K562 (cell line): ENCODE measurements around the gene FAM83E. TPM values are rescaled to one million over a fixed set of nuclear protein-coding genes. Genes with fewer than 3 reads are reported as not detected.
A peak's percentile ranks its signal among the peaks of the same experiment; 100 is the strongest.

Experiments
- ADNP ChIP-seq: fragments of 200-800 bp; sonication (Bioruptor generic); IDR thresholded peaks from 2 replicates; pipeline ENCODE4 v1.6.1; 2016; ENCODE audit warnings: missing genetic modification characterization, missing compliant biosample characterization
- C11orf30 ChIP-seq: fragments of 450-650 bp; IDR thresholded peaks from 2 replicates; pipeline ENCODE4 v1.6.1; 2016; ENCODE audit warnings: low read depth, mild to moderate bottlenecking
- CBFA2T3 ChIP-seq: fragments of 450-650 bp; IDR thresholded peaks from 2 replicates; pipeline ENCODE4 v1.6.1; 2017
- CEBPB ChIP-seq: fragments of 450-650 bp; IDR thresholded peaks from 2 replicates; pipeline ENCODE4 v1.6.1; 2016; ENCODE audit warnings: missing genetic modification characterization, missing compliant biosample characterization
- HEY1 ChIP-seq: fragments of 250-450 bp; sonication (Bioruptor Pico); IDR thresholded peaks from 2 replicates; pipeline ENCODE4 v1.5.0; 2020; ENCODE audit warnings: mild to moderate bottlenecking, moderate library complexity, borderline replicate concordance
- KDM1A ChIP-seq, 2 experiments: fragments of 450-650 bp; IDR thresholded peaks; 2 replicates each; pipeline ENCODE4 v1.6.1; 2016; ENCODE audit warnings: mild to moderate bottlenecking in 2 of 2
- KLF6 ChIP-seq: fragments of 250-450 bp; sonication (Bioruptor Pico); IDR thresholded peaks from 2 replicates; pipeline ENCODE4 v1.4.0; 2020; ENCODE audit warnings: mild to moderate bottlenecking, moderate library complexity, borderline replicate concordance
- LARP7 ChIP-seq: fragments of 450-650 bp; IDR thresholded peaks from 2 replicates; pipeline ENCODE4 v1.6.1; 2016
- NFIC ChIP-seq: fragments of 450-650 bp; IDR thresholded peaks from 2 replicates; pipeline ENCODE4 v1.6.1; 2017; ENCODE audit warnings: mild to moderate bottlenecking, inconsistent platforms
- NFRKB ChIP-seq: fragments of 450-650 bp; IDR thresholded peaks from 2 replicates; pipeline ENCODE4 v1.6.1; 2016; ENCODE audit warnings: low read depth
- PTBP1 ChIP-seq: fragments of 200-400 bp; formaldehyde crosslinking; IDR thresholded peaks from 2 replicates; pipeline ENCODE4 v1.6.1; 2017; ENCODE audit warnings: low read depth, low read length
- PTRF ChIP-seq: fragments of 450-650 bp; IDR thresholded peaks from 2 replicates; pipeline ENCODE4 v1.6.1; 2016; ENCODE audit warnings: mild to moderate bottlenecking, missing genetic modification characterization, missing compliant biosample characterization
- THRAP3 ChIP-seq: fragments of 450-650 bp; IDR thresholded peaks from 2 replicates; pipeline ENCODE4 v1.6.1; 2016; ENCODE audit warnings: mild to moderate bottlenecking, inconsistent platforms, borderline replicate concordance
- TOE1 ChIP-seq, 2 experiments: fragments of 450-650 bp in 1 of 2; sonication (generic) in 1 of 2; formaldehyde crosslinking in 1 of 2; IDR thresholded peaks; 2 replicates each; pipeline versions ENCODE4 v1.7.1 to v1.8.0; 2016 to 2022; ENCODE audit warnings: borderline replicate concordance in 2 of 2, mild to moderate bottlenecking in 2 of 2, antibody characterized with exemption in 1 of 2, inconsistent platforms in 1 of 2, low read depth in 1 of 2, missing genetic modification reagents in 1 of 2, moderate library complexity in 1 of 2
- ZNF830 ChIP-seq: fragments of 250-450 bp; sonication (Bioruptor Pico); IDR thresholded peaks from 2 replicates; pipeline ENCODE4 v1.5.0; 2021; ENCODE audit warnings: mild to moderate bottlenecking
- polyA plus RNA-seq, 8 experiments: library from polyadenylated mRNA; depleted of rRNA in 4 of 8; stranded (reverse) in 5 of 8; unstranded in 3 of 8; fragments of >200 nt; fragmentation: Nextera tagmentation in 2 of 8; fragmentation: Illumina TruSeq in 1 of 8; extraction: Ambion mirVana in 2 of 8; extraction: Trizol in 1 of 8; gene quantifications; 2 replicates each; pipeline versions ENCODE4 v1.2.1 to v1.2.3, GENCODE V29; 2011 to 2014; ENCODE audit warnings: inconsistent platforms in 1 of 8, missing spikeins in 1 of 8
- total RNA-seq, 7 experiments: library from RNA; depleted of rRNA in 6 of 7; stranded (reverse); fragments of >200 nt in 6 of 7; fragmentation: Illumina TruSeq in 2 of 7; extraction: Trizol in 2 of 7; gene quantifications; 2 replicates each; pipeline versions ENCODE4 v1.2.1 to v1.2.3, GENCODE V29; 2011 to 2021; ENCODE audit warnings: low replicate concordance in 1 of 7
- TF ChIP-seq, protein P1 (sequence below): fragments of 450-650 bp; IDR thresholded peaks from 2 replicates; pipeline ENCODE4 v1.6.1; 2016; ENCODE audit warnings: borderline replicate concordance
- TF ChIP-seq, protein P2 (sequence below): fragments of 450-650 bp; IDR thresholded peaks from 2 replicates; pipeline ENCODE4 v1.6.1; 2018; ENCODE audit not compliant: partially characterized antibody
- TF ChIP-seq, protein P3 (sequence below): fragments of 450-650 bp; formaldehyde crosslinking; IDR thresholded peaks from 2 replicates; pipeline ENCODE4 v1.4.0; 2022; ENCODE audit warnings: mild to moderate bottlenecking, moderate library complexity
- TF ChIP-seq, protein P4 (sequence below): fragments of 250-450 bp; sonication (Bioruptor Pico); IDR thresholded peaks from 2 replicates; pipeline ENCODE4 v1.9.0; 2021; ENCODE audit warnings: mild to moderate bottlenecking

FAM83E gene
- total and polyA plus RNA-seq, 9 of the 15 experiments (the other 6 are each of a cell fraction or from before 2014, with no cell fraction given), result 0.15 to 0.87 (median 0.29) TPM; not detected in 4

DNA sequence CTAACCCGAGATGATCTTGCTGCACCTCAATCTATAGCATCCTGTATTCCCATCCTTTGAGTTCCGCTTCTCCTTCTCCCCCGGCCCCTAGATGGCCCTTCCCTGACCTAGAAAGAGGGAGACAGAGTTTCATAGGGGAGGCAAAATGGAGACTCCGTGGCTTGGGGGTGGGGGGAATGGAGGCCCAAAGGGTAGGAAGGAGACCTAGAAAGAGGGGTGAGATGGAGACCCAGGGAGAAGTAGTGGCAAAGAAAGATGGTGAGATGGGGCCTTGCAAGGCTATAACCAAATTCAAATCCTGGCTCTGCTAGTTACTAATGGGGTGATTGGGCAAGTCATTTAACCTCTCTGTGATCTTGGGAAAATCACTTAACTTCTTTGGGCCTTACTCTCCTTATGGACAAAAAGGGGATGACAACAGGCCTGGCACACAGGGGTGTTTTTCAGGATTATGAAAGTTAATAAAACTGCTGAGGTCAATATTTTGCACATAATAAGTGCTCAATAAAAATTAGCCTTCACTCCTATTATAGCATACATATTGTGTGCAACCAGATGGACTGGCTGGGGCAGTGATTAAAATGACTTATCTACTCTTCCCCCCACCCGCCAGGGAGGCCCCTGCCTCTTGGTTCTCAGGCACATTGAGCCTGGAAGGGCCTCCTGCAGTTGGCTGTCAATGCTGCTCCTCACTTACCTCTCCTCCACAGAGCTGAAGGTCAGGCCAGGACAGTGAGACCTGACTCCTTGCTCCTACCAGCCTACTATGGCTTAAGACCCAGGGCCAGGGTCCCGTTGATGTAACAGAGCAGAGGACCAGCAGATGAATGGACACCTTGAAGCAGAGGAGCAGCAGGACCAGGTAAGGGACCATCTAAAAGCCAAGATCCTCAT, 5.1 kb upstream of the FAM83E start (continued):
- TF ChIP-seq, protein P1, sequence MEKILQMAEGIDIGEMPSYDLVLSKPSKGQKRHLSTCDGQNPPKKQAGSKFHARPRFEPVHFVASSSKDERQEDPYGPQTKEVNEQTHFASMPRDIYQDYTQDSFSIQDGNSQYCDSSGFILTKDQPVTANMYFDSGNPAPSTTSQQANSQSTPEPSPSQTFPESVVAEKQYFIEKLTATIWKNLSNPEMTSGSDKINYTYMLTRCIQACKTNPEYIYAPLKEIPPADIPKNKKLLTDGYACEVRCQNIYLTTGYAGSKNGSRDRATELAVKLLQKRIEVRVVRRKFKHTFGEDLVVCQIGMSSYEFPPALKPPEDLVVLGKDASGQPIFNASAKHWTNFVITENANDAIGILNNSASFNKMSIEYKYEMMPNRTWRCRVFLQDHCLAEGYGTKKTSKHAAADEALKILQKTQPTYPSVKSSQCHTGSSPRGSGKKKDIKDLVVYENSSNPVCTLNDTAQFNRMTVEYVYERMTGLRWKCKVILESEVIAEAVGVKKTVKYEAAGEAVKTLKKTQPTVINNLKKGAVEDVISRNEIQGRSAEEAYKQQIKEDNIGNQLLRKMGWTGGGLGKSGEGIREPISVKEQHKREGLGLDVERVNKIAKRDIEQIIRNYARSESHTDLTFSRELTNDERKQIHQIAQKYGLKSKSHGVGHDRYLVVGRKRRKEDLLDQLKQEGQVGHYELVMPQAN, result peak; percentile 76
- TF ChIP-seq, protein P2, sequence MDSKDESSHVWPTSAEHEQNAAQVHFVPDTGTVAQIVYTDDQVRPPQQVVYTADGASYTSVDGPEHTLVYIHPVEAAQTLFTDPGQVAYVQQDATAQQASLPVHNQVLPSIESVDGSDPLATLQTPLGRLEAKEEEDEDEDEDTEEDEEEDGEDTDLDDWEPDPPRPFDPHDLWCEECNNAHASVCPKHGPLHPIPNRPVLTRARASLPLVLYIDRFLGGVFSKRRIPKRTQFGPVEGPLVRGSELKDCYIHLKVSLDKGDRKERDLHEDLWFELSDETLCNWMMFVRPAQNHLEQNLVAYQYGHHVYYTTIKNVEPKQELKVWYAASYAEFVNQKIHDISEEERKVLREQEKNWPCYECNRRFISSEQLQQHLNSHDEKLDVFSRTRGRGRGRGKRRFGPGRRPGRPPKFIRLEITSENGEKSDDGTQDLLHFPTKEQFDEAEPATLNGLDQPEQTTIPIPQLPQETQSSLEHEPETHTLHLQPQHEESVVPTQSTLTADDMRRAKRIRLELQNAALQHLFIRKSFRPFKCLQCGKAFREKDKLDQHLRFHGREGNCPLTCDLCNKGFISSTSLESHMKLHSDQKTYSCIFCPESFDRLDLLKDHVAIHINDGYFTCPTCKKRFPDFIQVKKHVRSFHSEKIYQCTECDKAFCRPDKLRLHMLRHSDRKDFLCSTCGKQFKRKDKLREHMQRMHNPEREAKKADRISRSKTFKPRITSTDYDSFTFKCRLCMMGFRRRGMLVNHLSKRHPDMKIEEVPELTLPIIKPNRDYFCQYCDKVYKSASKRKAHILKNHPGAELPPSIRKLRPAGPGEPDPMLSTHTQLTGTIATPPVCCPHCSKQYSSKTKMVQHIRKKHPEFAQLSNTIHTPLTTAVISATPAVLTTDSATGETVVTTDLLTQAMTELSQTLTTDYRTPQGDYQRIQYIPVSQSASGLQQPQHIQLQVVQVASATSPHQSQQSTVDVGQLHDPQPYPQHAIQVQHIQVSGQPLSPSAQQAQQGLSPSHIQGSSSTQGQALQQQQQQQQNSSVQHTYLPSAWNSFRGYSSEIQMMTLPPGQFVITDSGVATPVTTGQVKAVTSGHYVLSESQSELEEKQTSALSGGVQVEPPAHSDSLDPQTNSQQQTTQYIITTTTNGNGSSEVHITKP, result peak; percentile 4
- TF ChIP-seq C11orf30 (peak; percentile 47), LARP7 (peak; percentile 63; the same call in 1 of the 2 replicates), TOE1 (IDR thresholded peaks at IDR 0.05; ENCODE audit: borderline replicate concordance) (0 out of 2 replicates have a peak, but pooled peaks have one; percentile 27), TOE1 (CRISPR knock-in tag; IDR thresholded peaks at IDR 0.05; ENCODE audit: borderline replicate concordance, low read depth) (no peak), ZNF830 (peak; percentile 84; the same call in 1 of the 2 replicates), HEY1 (0 out of 2 replicates have a peak, but pooled peaks have one; percentile 77), CBFA2T3 (peak; percentile 45; the same call in 1 of the 2 replicates), KDM1A (IDR thresholded peaks at IDR 0.05) (peak; percentile 96 to 99), NFRKB (peak; percentile 14; the same call in 1 of the 2 replicates), CEBPB (peak; percentile 48; the same call in 1 of the 2 replicates), THRAP3 (peak; percentile 85; the same call in 1 of the 2 replicates), PTRF (tag) (peak; percentile 25; the same call in 1 of the 2 replicates), PTBP1 (peak; percentile 90; the same call in 1 of the 2 replicates), NFIC (0 out of 2 replicates have a peak, but pooled peaks have one; percentile 3), ADNP (tag) (peak; percentile 100), KLF6 (CRISPR knock-in tag) (no peak)
- TF ChIP-seq, protein P3, sequence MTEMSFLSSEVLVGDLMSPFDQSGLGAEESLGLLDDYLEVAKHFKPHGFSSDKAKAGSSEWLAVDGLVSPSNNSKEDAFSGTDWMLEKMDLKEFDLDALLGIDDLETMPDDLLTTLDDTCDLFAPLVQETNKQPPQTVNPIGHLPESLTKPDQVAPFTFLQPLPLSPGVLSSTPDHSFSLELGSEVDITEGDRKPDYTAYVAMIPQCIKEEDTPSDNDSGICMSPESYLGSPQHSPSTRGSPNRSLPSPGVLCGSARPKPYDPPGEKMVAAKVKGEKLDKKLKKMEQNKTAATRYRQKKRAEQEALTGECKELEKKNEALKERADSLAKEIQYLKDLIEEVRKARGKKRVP (CRISPR knock-in tag), result no peak
- TF ChIP-seq, protein P4, sequence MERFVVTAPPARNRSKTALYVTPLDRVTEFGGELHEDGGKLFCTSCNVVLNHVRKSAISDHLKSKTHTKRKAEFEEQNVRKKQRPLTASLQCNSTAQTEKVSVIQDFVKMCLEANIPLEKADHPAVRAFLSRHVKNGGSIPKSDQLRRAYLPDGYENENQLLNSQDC, result peak; percentile 0; the same call in 1 of the 2 replicates
